Measurements from ENCODE around the gene SLC6A19. TPM values are rescaled to one million over a fixed set of nuclear protein-coding genes. Genes with fewer than 3 reads are reported as not detected.

Gene SLC6A19
- total RNA-seq: not detected in 2 replicates

DNA sequence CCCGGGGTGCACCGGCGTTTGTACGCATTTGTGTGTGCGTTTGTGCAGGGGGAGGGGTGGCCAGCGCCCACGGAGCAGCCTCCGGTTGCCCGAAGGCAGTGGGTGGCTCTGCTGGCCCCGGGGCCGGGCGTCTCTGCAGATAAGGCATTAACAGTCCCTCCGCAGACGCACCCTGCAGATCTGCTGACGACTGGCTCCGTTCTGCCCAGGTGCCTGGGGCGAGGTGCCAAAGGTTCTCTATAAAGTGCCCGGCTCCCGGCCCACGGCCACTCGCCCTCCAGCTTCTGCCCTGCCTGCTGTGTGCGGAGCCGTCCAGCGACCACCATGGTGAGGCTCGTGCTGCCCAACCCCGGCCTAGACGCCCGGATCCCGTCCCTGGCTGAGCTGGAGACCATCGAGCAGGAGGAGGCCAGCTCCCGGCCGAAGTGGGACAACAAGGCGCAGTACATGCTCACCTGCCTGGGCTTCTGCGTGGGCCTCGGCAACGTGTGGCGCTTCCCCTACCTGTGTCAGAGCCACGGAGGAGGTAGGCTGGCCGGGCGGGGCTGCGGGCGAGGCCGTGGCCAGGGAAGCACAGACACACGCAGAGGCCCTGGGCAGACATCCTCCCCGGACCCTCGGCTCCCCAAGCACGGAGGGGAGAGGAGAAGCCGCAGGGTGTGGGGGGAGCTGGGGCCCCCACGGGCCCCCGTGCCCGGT is at the start of gene SLC6A19:
Gene SLC6A19, plus strand, starts transcription at position 269 of the 699 bp plus-strand sequence. Its CDS starts 56 bp downstream, at position 325.

DNA sequence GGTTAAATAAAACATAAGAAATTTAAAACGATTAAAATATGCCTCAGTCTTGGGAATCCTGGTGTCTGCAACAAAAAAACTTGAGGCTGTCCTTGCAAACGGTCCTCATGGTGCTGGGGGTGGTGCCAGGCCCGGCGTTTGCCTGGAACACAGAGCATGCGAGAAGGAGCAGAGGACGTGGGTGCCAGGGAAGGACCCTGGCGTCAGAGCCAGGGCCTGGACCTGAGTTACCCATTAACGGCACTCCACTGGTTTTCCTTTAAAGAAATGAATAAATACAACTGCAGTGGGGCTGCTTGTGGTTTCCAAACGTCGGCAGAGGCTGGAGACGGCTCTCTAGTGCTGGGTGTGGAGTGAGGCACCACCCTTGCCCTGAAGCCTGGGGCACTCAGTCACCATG is 23.7 kb downstream of the SLC6A19 start, which contains the start of gene SLC6A18:
Gene SLC6A18, plus strand, starts transcription at position 301 of the 400 bp plus-strand sequence. Its CDS starts 97 bp downstream, at position 398.

Other genes starting within 250 kb of the SLC6A19 start
- gene NKD2, start 192.8 kb upstream of the SLC6A19 start, total RNA-seq: 22.4 and 30.5 TPM in 2 replicates
- gene SLC12A7, start 89.5 kb upstream of the SLC6A19 start, total RNA-seq: 7.4 and 14.3 TPM in 2 replicates
- not detected in 2 replicates for gene SLC6A18, start 23.8 kb downstream of the SLC6A19 start, total RNA-seq
- not detected in 2 replicates for gene TERT, start 93.5 kb downstream of the SLC6A19 start, total RNA-seq
- gene CLPTM1L, start 143.5 kb downstream of the SLC6A19 start, total RNA-seq: 90.1 and 181 TPM in 2 replicates
- not detected in 2 replicates for gene SLC6A3, start 243.8 kb downstream of the SLC6A19 start, total RNA-seq